Mesendoderm (in vitro differentiated cells): ENCODE measurements around the gene GLYATL2.

ENCODE experiments used
- DNase-seq: peaks from one replicate; pipeline ENCODE4 v3.0.0; 2013
- H2AK5ac ChIP-seq: 2 replicates; pipeline ENCODE4 v1.6.1; 2013; ENCODE audit warnings: low read length, inconsistent platforms
- H2BK120ac ChIP-seq: 2 replicates; pipeline ENCODE4 v1.6.1; 2013; ENCODE audit warnings: low read depth, mild to moderate bottlenecking, low read length, moderate library complexity, mixed read lengths
- H2BK15ac ChIP-seq: replicated peaks from 2 replicates; pipeline ENCODE4 v1.6.1; 2013; ENCODE audit warnings: low read depth, mild to moderate bottlenecking, moderate library complexity
- H2BK5ac ChIP-seq: 2 replicates; pipeline ENCODE4 v1.6.1; 2013; ENCODE audit warnings: low read length, inconsistent platforms
- H3K18ac ChIP-seq: 2 replicates; pipeline ENCODE4 v1.6.1; 2013; ENCODE audit warnings: mild to moderate bottlenecking, low read length, mixed read lengths
- H3K23ac ChIP-seq: one replicate; pipeline ENCODE4 v1.6.1; 2013; ENCODE audit warnings: low read length
- H3K27ac ChIP-seq: 2 replicates; pipeline ENCODE4 v1.5.1; 2013; ENCODE audit warnings: low read depth, mild to moderate bottlenecking, inconsistent platforms, low read length, moderate library complexity
- H3K27me3 ChIP-seq: 2 replicates; pipeline ENCODE4 v1.6.1; 2013; ENCODE audit warnings: low read length, control low read depth, mild to moderate bottlenecking, inconsistent platforms; ENCODE audit not compliant: insufficient read depth, poor library complexity
- H3K36me3 ChIP-seq: 2 replicates; pipeline ENCODE4 v1.6.1; 2013; ENCODE audit warnings: low read length, inconsistent platforms; ENCODE audit not compliant: control insufficient read depth, insufficient read depth
- H3K4ac ChIP-seq: one replicate; pipeline ENCODE4 v1.6.1; 2013; ENCODE audit warnings: low read depth, mild to moderate bottlenecking, low read length, moderate library complexity
- H3K4me1 ChIP-seq: 2 replicates; pipeline ENCODE4 v1.6.1; 2013; ENCODE audit warnings: low read depth, low read length, inconsistent platforms; ENCODE audit not compliant: control insufficient read depth
- H3K4me2 ChIP-seq: 2 replicates; pipeline ENCODE4 v1.6.1; 2013; ENCODE audit warnings: low read length
- H3K4me3 ChIP-seq: 2 replicates; pipeline ENCODE4 v1.5.1; 2013; ENCODE audit warnings: mild to moderate bottlenecking, low read length
- H3K56ac ChIP-seq: one replicate; pipeline ENCODE4 v1.6.1; 2013; ENCODE audit warnings: low read length
- H3K79me1 ChIP-seq: 2 replicates; pipeline ENCODE4 v1.6.1; 2013; ENCODE audit warnings: low read length, inconsistent platforms
- H3K79me2 ChIP-seq: 2 replicates; pipeline ENCODE4 v1.6.1; 2013; ENCODE audit warnings: mild to moderate bottlenecking, low read length; ENCODE audit not compliant: control insufficient read depth, insufficient read depth
- H3K9ac ChIP-seq: 2 replicates; pipeline ENCODE4 v1.6.1; 2013; ENCODE audit warnings: low read length, inconsistent platforms
- H4K5ac ChIP-seq: one replicate; pipeline ENCODE4 v1.6.1; 2013; ENCODE audit warnings: low read length
- H4K8ac ChIP-seq: one replicate; pipeline ENCODE4 v1.6.1; 2013; ENCODE audit warnings: low read depth, mild to moderate bottlenecking, control low read depth, low read length, moderate library complexity
- WGBS: extraction: QIAGEN DNeasy Blood & Tissue Kit; methylation state at CpG from one replicate; pipeline ENCODE4 v1.1.7; 2013; ENCODE audit warnings: low lambda C conversion rate, missing lambda C conversion rate; ENCODE audit not compliant: insufficient coverage; ENCODE audit errors: extremely low coverage; 5-methylcytosine and 5-hydroxymethylcytosine counted together

Gene GLYATL2

GRCh38 chr11:58867556-58867955 is 23.1 kb upstream of the GLYATL2 start:
- Histone ChIP-seq H3K27me3 (no peaks in the 10 kb centered on the region), H4K8ac (no peak overlapping the region), H3K4me3 (no peak overlapping the region), H3K18ac (no peak overlapping the region), H2BK15ac (no peak overlapping the region), H3K79me2 (no peaks in the 10 kb centered on the region), H3K4me1 (no peaks in the 10 kb centered on the region), H3K23ac (no peak overlapping the region), H3K79me1 (no peaks in the 10 kb centered on the region), H3K9ac (no peak overlapping the region), H3K56ac (no peak overlapping the region), H2BK120ac (no peak overlapping the region), H4K5ac (no peak overlapping the region), H3K4me2 (no peak overlapping the region), H2AK5ac (no peak overlapping the region), H3K36me3 (no peaks in the 10 kb centered on the region), H2BK5ac (no peak overlapping the region), H3K27ac (no peak overlapping the region), H3K4ac (no peak overlapping the region)
- no peak for DNase-seq
- WGBS: no CpG with 5 or more reads among the region's 2 CpGs

- Histone ChIP-seq H3K36me3 (no peaks in the 10 kb centered on the region), H3K4me1 (no peaks in the 10 kb centered on the region), H2BK120ac (no peak overlapping the region), H3K9ac (no peak overlapping the region), H3K4me2 (no peak overlapping the region), H2BK5ac (no peak overlapping the region), H3K4me3 (no peak overlapping the region), H2AK5ac (no peak overlapping the region), H4K8ac (no peak overlapping the region), H3K79me1 (no peaks in the 10 kb centered on the region), H3K79me2 (no peaks in the 10 kb centered on the region), H3K4ac (no peak overlapping the region), H2BK15ac (no peak overlapping the region), H4K5ac (no peak overlapping the region), H3K27me3 (no peaks in the 10 kb centered on the region), H3K18ac (no peak overlapping the region), H3K27ac (no peak overlapping the region), H3K23ac (no peak overlapping the region), H3K56ac (no peak overlapping the region)
- no CpG with 5 or more reads among the region's 1 CpG for WGBS
- no peak for DNase-seq
Observed at GRCh38 chr11:58866788-58867187, 22.3 kb upstream of the GLYATL2 start.

- Histone ChIP-seq H4K5ac (no peak overlapping the region), H3K23ac (no peak overlapping the region), H3K79me2 (no peaks in the 10 kb centered on the region), H3K18ac (no peak overlapping the region), H2BK15ac (no peak overlapping the region), H3K4me1 (no peaks in the 10 kb centered on the region), H2BK5ac (no peak overlapping the region), H3K36me3 (no peaks in the 10 kb centered on the region), H3K79me1 (no peaks in the 10 kb centered on the region), H3K27me3 (no peaks in the 10 kb centered on the region), H3K4ac (no peak overlapping the region), H2BK120ac (no peak overlapping the region), H3K56ac (no peak overlapping the region), H2AK5ac (no peak overlapping the region), H3K4me3 (no peak overlapping the region), H4K8ac (no peak overlapping the region), H3K27ac (no peak overlapping the region), H3K4me2 (no peak overlapping the region), H3K9ac (no peak overlapping the region)
- no peak for DNase-seq
- no CpG with 5 or more reads among the region's 1 CpG for WGBS
Observed at GRCh38 chr11:58864335-58864734, 19.8 kb upstream of the GLYATL2 start.

- H3K27me3 ChIP-seq: no peaks in the 10 kb centered on the region
- no peak overlapping the region for H4K5ac ChIP-seq
- no peaks in the 10 kb centered on the region for H3K79me2 ChIP-seq
- H3K56ac ChIP-seq: no peak overlapping the region
- H3K79me1 ChIP-seq: no peaks in the 10 kb centered on the region
- DNase-seq: no peak
- no peak overlapping the region for H3K9ac ChIP-seq
- no peaks in the 10 kb centered on the region for H3K36me3 ChIP-seq
- H4K8ac ChIP-seq: no peak overlapping the region
- no peaks in the 10 kb centered on the region for H3K4me1 ChIP-seq
- no peak overlapping the region for H3K4me2 ChIP-seq
- no peak overlapping the region for H2AK5ac ChIP-seq
- H3K4me3 ChIP-seq: no peak overlapping the region
- no CpG with 5 or more reads among the region's 1 CpG for WGBS
- no peak overlapping the region for H3K27ac ChIP-seq
- H2BK5ac ChIP-seq: no peak overlapping the region
- no peak overlapping the region for H3K18ac ChIP-seq
- no peak overlapping the region for H3K4ac ChIP-seq
- H2BK15ac ChIP-seq: no peak overlapping the region
- H2BK120ac ChIP-seq: no peak overlapping the region
- H3K23ac ChIP-seq: no peak overlapping the region
Observed at GRCh38 chr11:58863697-58864096, 19.2 kb upstream of the GLYATL2 start.

GRCh38 chr11:58861533-58861932 is 17.0 kb upstream of the GLYATL2 start:
- H3K18ac ChIP-seq: no peak overlapping the region
- H3K36me3 ChIP-seq: no peaks in the 10 kb centered on the region
- no CpG with 5 or more reads among the region's 1 CpG for WGBS
- H3K27ac ChIP-seq: no peak overlapping the region
- no peak overlapping the region for H3K56ac ChIP-seq
- H3K4me1 ChIP-seq: no peaks in the 10 kb centered on the region
- no peak for DNase-seq
- H3K9ac ChIP-seq: no peak overlapping the region
- no peak overlapping the region for H4K8ac ChIP-seq
- no peak overlapping the region for H2BK15ac ChIP-seq
- no peak overlapping the region for H3K4me3 ChIP-seq
- H3K79me1 ChIP-seq: no peaks in the 10 kb centered on the region
- no peak overlapping the region for H3K4ac ChIP-seq
- H3K23ac ChIP-seq: no peak overlapping the region
- H3K4me2 ChIP-seq: no peak overlapping the region
- H2BK120ac ChIP-seq: no peak overlapping the region
- H4K5ac ChIP-seq: no peak overlapping the region
- H2BK5ac ChIP-seq: no peak overlapping the region
- no peak overlapping the region for H2AK5ac ChIP-seq
- no peaks in the 10 kb centered on the region for H3K27me3 ChIP-seq
- no peaks in the 10 kb centered on the region for H3K79me2 ChIP-seq

GRCh38 chr11:58856806-58857205 is 12.3 kb upstream of the GLYATL2 start:
- Histone ChIP-seq H4K8ac (no peak overlapping the region), H2BK5ac (no peak overlapping the region), H2BK15ac (no peak overlapping the region), H4K5ac (no peak overlapping the region), H3K79me1 (no peaks in the 10 kb centered on the region), H3K23ac (no peak overlapping the region), H3K27ac (no peak overlapping the region), H3K79me2 (no peaks in the 10 kb centered on the region), H2BK120ac (no peak overlapping the region), H3K4me2 (no peak overlapping the region), H3K36me3 (no peaks in the 10 kb centered on the region), H3K27me3 (no peaks in the 10 kb centered on the region), H3K56ac (no peak overlapping the region), H3K18ac (no peak overlapping the region), H3K4ac (no peak overlapping the region), H2AK5ac (no peak overlapping the region), H3K4me1 (no peaks in the 10 kb centered on the region), H3K4me3 (no peak overlapping the region), H3K9ac (no peak overlapping the region)
- no peak for DNase-seq
